ENCODE data around the gene ZNF200. TPM values are rescaled to one million over a fixed set of nuclear protein-coding genes. Genes with fewer than 3 reads are reported as not detected.

Gene ZNF200
- total and polyA plus RNA-seq, 2 of the 13 experiments (the other 11 are each of a cell fraction or from before 2014, with no cell fraction given) = 3.5 to 16.5 TPM

GRCh38 chr16:3188925-3189825, 45.8 kb downstream of the ZNF200 start (continued):
- TF ChIP-seq ZNF652 (CRISPR knock-in tag; IDR thresholded peaks at IDR 0.05; ENCODE audit: borderline replicate concordance, low read depth) (no peak), POGZ (CRISPR knock-in tag; IDR thresholded peaks at IDR 0.05) (no peak), AKNA (CRISPR knock-in tag; IDR thresholded peaks at IDR 0.05; ENCODE audit: borderline replicate concordance) (no peak), KLF11 (CRISPR knock-in tag; IDR thresholded peaks at IDR 0.05) (no peak), ZNF878 (CRISPR knock-in tag; IDR thresholded peaks at IDR 0.05) (no peak), ZSCAN5A (CRISPR knock-in tag; IDR thresholded peaks at IDR 0.05; ENCODE audit: borderline replicate concordance) (no peak), KMT2B (CRISPR knock-in tag; IDR thresholded peaks at IDR 0.05) (peak; percentile 30; the same call in 1 of the 2 replicates), HDAC6 (IDR thresholded peaks at IDR 0.05; ENCODE audit: low read depth, low read length) (no peak), BCL3 (CRISPR knock-in tag; IDR thresholded peaks at IDR 0.05) (no peak), NR3C1 (CRISPR knock-in tag; IDR thresholded peaks at IDR 0.05) (no peak), ZNF280B (CRISPR knock-in tag; IDR thresholded peaks at IDR 0.05; ENCODE audit: borderline replicate concordance) (peak; percentile 56), ZSCAN31 (CRISPR knock-in tag; IDR thresholded peaks at IDR 0.05; ENCODE audit: low read depth) (no peak; the same call in 1 of the 2 replicates), TARDBP (CRISPR knock-in tag; IDR thresholded peaks at IDR 0.05) (peak; percentile 61), ZNF235 (CRISPR knock-in tag; IDR thresholded peaks at IDR 0.05; ENCODE audit: borderline replicate concordance) (no peak), NAIF1 (CRISPR knock-in tag; IDR thresholded peaks at IDR 0.05; ENCODE audit: borderline replicate concordance) (0 out of 2 replicates have a peak, but pooled peaks have one; percentile 22), TCF7 (IDR thresholded peaks at IDR 0.05; ENCODE audit: low read depth) (no peak), JARID2 (CRISPR knock-in tag; IDR thresholded peaks at IDR 0.05; ENCODE audit: insufficient replicate concordance) (peak; percentile 14), RFX1 (IDR thresholded peaks at IDR 0.05) (no peak), IKZF1 (IDR thresholded peaks at IDR 0.05) (no peak), NONO (IDR thresholded peaks at IDR 0.05) (no peak), NONO (CRISPR knock-in tag; conservative IDR thresholded peaks at IDR 0.05) (no peak)

Data from HepG2 (cell line).